Ovary (tissue), 3 donors: Measurements from ENCODE around the gene ITIH4.
"Not testable (repeated sequence)": the region's sequence is repeated elsewhere in the genome, so short reads cannot be mapped to it uniquely, and the experiment has no call there.

Experiments
- CTCF ChIP-seq, 3 donors: fragments of 450-650 bp in 2 of 3; fragments of 200-600 bp in 1 of 3; IDR thresholded peaks; one replicate each; pipeline versions ENCODE4 v1.5.1 to v1.8.0; 2016 to 2022; ENCODE audit warnings: antibody characterized with exemption in 3 of 3, mild to moderate bottlenecking in 1 of 3
- EP300 ChIP-seq: sonication (generic); formaldehyde crosslinking; IDR thresholded peaks from one replicate; pipeline ENCODE4 v1.6.1; 2017; ENCODE audit warnings: antibody characterized with exemption
- POLR2A ChIP-seq: fragments of 450-650 bp; IDR thresholded peaks from one replicate; pipeline ENCODE4 v1.6.1; 2017; ENCODE audit warnings: antibody characterized with exemption, mild to moderate bottlenecking, moderate library complexity
- donor health status: DM: no; HTN: no; CAD: no.

DNA sequence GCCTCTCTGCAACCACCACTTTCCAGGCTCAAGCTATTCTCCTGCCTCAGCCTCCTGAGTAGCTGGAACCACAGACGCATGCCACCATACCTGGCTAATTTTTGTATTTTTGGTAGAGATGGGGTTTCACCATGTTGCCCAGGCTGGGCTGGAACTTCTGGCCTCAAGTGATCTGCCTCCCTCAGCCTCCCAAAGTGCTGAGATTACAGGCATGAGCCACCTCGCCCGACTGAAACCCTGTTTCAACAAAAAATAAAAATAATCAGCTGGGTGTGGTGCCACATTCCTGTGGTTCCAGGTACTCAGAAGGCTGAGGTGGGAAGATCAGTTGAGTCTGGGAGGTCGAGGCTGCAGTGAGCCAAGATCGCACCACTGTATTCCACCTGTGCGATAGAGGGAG is 54.0 kb downstream of the ITIH4 start:
- TF ChIP-seq CTCF (IDR thresholded peaks at IDR 0.05); POLR2A; EP300: not testable (repeated sequence)
